CD14-positive monocyte (primary cell): ENCODE results near the gene DIAPH2. TPM values are rescaled to one million over a fixed set of nuclear protein-coding genes. Genes with fewer than 3 reads are reported as not detected.
A peak's percentile ranks its signal among the peaks of the same experiment; 100 is the strongest.
"Not testable (repeated sequence)": the region's sequence is repeated elsewhere in the genome, so short reads cannot be mapped to it uniquely, and the experiment has no call there.

Experiments
- DNase-seq, 3 donors: peaks; one replicate each; pipeline ENCODE4 v3.0.0-alpha.2; 2011 to 2022
- H2AFZ ChIP-seq: 2 replicates; pipeline ENCODE4 v1.6.0; 2012; ENCODE audit warnings: mild to moderate bottlenecking, low read depth, low read length, inconsistent platforms; ENCODE audit not compliant: insufficient read depth, poor library complexity, severe bottlenecking
- H3K27ac ChIP-seq, 2 donors: 1 replicate in 1 of 2; 2 replicates in 1 of 2; pipeline ENCODE4 v1.5.1; 2012 to 2013; ENCODE audit warnings: low read length in 2 of 2, control low read depth in 1 of 2, inconsistent platforms in 1 of 2, low read depth in 1 of 2, mild to moderate bottlenecking in 1 of 2
- H3K27me3 ChIP-seq, 2 donors: one replicate each; pipeline versions ENCODE4 v1.6.0 to v1.6.1; 2011 to 2013; ENCODE audit warnings: low read length in 2 of 2; ENCODE audit not compliant: control insufficient read depth in 2 of 2, insufficient read depth in 2 of 2
- H3K36me3 ChIP-seq, 2 donors: replicated peaks in 1 of 2; 1 replicate in 1 of 2; 2 replicates in 1 of 2; pipeline versions ENCODE4 v1.5.1 to v1.6.1; 2012 to 2013; ENCODE audit warnings: low read length in 2 of 2, control low read depth in 1 of 2, inconsistent platforms in 1 of 2, mild to moderate bottlenecking in 1 of 2; ENCODE audit not compliant: insufficient read depth in 2 of 2, control insufficient read depth in 1 of 2
- H3K4me1 ChIP-seq, 2 donors: 1 replicate in 1 of 2; 2 replicates in 1 of 2; pipeline versions ENCODE4 v1.5.1 to v1.6.1; 2012 to 2013; ENCODE audit warnings: low read length in 2 of 2, control low read depth in 1 of 2, inconsistent platforms in 1 of 2, mild to moderate bottlenecking in 1 of 2, moderate library complexity in 1 of 2; ENCODE audit not compliant: insufficient read depth in 2 of 2, control insufficient read depth in 1 of 2
- H3K4me2 ChIP-seq: replicated peaks from 2 replicates; pipeline ENCODE3; 2012; ENCODE audit warnings: low read length, moderate library complexity, mild to moderate bottlenecking; ENCODE audit not compliant: poor library complexity, severe bottlenecking; ENCODE audit errors: extremely low read depth
- H3K4me3 ChIP-seq, 3 experiments: fragments of 200-600 bp in 1 of 3; sonication (generic) in 1 of 3; replicated peaks in 1 of 3; 1 replicate in 2 of 3; 2 replicates in 1 of 3; pipeline ENCODE4 v1.5.1; 2011 to 2013; ENCODE audit warnings: low read length in 3 of 3, mild to moderate bottlenecking in 3 of 3, control low read depth in 2 of 3, low read depth in 2 of 3, inconsistent platforms in 1 of 3, moderate library complexity in 1 of 3
- H3K79me2 ChIP-seq: 2 replicates; pipeline ENCODE4 v1.6.0; 2012; ENCODE audit warnings: mild to moderate bottlenecking, control low read depth, inconsistent platforms, low read length, moderate library complexity; ENCODE audit not compliant: insufficient read depth
- H3K9ac ChIP-seq: 2 replicates; pipeline ENCODE4 v1.6.0; 2017; ENCODE audit warnings: low read length, mild to moderate bottlenecking; ENCODE audit not compliant: insufficient read depth, poor library complexity, severe bottlenecking
- H3K9me3 ChIP-seq, 2 donors: replicated peaks in 1 of 2; 1 replicate in 1 of 2; 2 replicates in 1 of 2; pipeline versions ENCODE4 v1.5.1 to v1.6.1; 2012 to 2013; ENCODE audit warnings: low read length in 2 of 2, control low read depth in 1 of 2; ENCODE audit not compliant: control insufficient read depth in 1 of 2, insufficient read depth in 1 of 2
- H4K20me1 ChIP-seq: 2 replicates; pipeline ENCODE4 v1.6.0; 2012; ENCODE audit warnings: mild to moderate bottlenecking, low read length, control low read depth, moderate library complexity; ENCODE audit not compliant: insufficient read depth
- H3K27ac Mint-ChIP-seq, 7 donors: one replicate each; pipeline ENCODE4 v1.8.0; 2020; ENCODE audit warnings: mild to moderate bottlenecking in 7 of 7, mixed read lengths in 7 of 7, moderate library complexity in 6 of 7, inconsistent platforms in 2 of 7
- H3K27me3 Mint-ChIP-seq, 3 donors: one replicate each; pipeline ENCODE4 v1.8.0; 2021 to 2022; ENCODE audit warnings: low read depth in 3 of 3, mild to moderate bottlenecking in 3 of 3, mixed read lengths in 3 of 3, moderate library complexity in 3 of 3, inconsistent platforms in 1 of 3
- H3K36me3 Mint-ChIP-seq, 2 donors: one replicate each; pipeline ENCODE4 v1.8.0; 2020; ENCODE audit warnings: mixed read lengths in 2 of 2, inconsistent platforms in 1 of 2, mild to moderate bottlenecking in 1 of 2
- H3K4me1 Mint-ChIP-seq: one replicate; pipeline ENCODE4 v1.8.0; 2020; ENCODE audit warnings: mild to moderate bottlenecking, mixed read lengths
- H3K4me3 Mint-ChIP-seq, 2 donors: one replicate each; pipeline ENCODE4 v1.8.0; 2020; ENCODE audit warnings: mild to moderate bottlenecking in 2 of 2, mixed read lengths in 2 of 2, moderate library complexity in 1 of 2
- H3K9me3 Mint-ChIP-seq, 7 donors: one replicate each; pipeline ENCODE4 v1.8.0; 2020 to 2022; ENCODE audit warnings: mixed read lengths in 7 of 7, mild to moderate bottlenecking in 6 of 7, moderate library complexity in 6 of 7, inconsistent platforms in 2 of 7
- CTCF ChIP-seq: fragments of 200-600 bp; IDR thresholded peaks from one replicate; pipeline ENCODE4 v1.8.0; 2022; ENCODE audit warnings: antibody characterized with exemption, mild to moderate bottlenecking
- WGBS: methylation state at CpG from one replicate; pipeline ENCODE4 v1.1.5; 2013; ENCODE audit warnings: missing lambda C conversion rate; ENCODE audit not compliant: insufficient coverage; 5-methylcytosine and 5-hydroxymethylcytosine counted together
- intact Hi-C, 2 donors: fragments of 100-400 bp; cut with micrococcal nuclease; formaldehyde crosslinking; loops; one replicate each; pipeline versions ENCODE4 v1.15.0 to v1.15.1; 2023
- polyA plus RNA-seq, 3 donors: library from polyadenylated mRNA; depleted of rRNA in 1 of 3; unstranded in 2 of 3; stranded (reverse) in 1 of 3; fragments of 300-500 nt in 2 of 3; fragments of >200 nt in 1 of 3; fragmentation: Illumina TruSeq in 2 of 3; gene quantifications; 1 replicate in 2 of 3; 2 replicates in 1 of 3; pipeline ENCODE4 v1.2.3, GENCODE V29; 2012 to 2021

The DIAPH2 gene
- polyA plus RNA-seq, 3 donors: 9.5 to 20.5 (median 11.4) TPM

DNA sequence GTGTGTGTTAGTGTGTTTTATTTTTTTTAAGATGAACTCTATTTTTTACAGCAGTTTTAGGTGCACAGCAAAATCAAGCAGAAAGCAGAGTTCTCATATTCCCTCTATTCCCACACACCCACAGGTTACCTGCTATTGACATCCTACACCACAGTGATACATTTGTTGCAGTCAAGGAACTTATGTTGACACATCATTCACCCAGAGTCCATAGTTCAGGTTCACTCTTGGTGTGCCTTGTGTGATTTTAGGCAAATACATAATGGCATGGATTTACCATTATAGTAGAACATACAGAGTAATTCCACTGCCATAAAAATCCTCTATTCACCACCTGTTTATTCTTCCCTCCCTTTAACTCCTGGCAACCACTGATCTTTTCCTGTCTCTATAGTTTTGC, 28.7 kb downstream of the DIAPH2 start:
- Histone ChIP-seq H3K9me3 (no peaks in the 10 kb centered on the region), H3K27ac (no peak overlapping the region), H3K27me3 (no peaks in the 10 kb centered on the region), H3K4me2 (no peak overlapping the region), H3K4me3 (no peak overlapping the region), H3K36me3 (no peaks in the 10 kb centered on the region), H3K4me1 (peaks cover 7 to 10% of the 10 kb centered on the region in 2 donors), H2AFZ (no peak overlapping the region), H3K79me2 (peaks cover 94% of the 10 kb centered on the region), H3K9ac (no peak overlapping the region), H4K20me1 (peaks cover 58% of the 10 kb centered on the region)
- no peak overlapping the region for H3K4me3 Mint-ChIP-seq
- H3K27me3 Mint-ChIP-seq: peaks cover 0 to 3% (median 0%) of the 10 kb centered on the region in 3 donors
- peaks cover 26% of the 10 kb centered on the region for H3K4me1 Mint-ChIP-seq
- no peak overlapping the region for H3K27ac Mint-ChIP-seq
- intact Hi-C loops: no loop called here
- no peaks in the 10 kb centered on the region for H3K9me3 Mint-ChIP-seq
- TF ChIP-seq CTCF: no peak
- peaks cover 0 to 2% of the 10 kb centered on the region in 2 donors for H3K36me3 Mint-ChIP-seq
- DNase-seq: no peak

DNA sequence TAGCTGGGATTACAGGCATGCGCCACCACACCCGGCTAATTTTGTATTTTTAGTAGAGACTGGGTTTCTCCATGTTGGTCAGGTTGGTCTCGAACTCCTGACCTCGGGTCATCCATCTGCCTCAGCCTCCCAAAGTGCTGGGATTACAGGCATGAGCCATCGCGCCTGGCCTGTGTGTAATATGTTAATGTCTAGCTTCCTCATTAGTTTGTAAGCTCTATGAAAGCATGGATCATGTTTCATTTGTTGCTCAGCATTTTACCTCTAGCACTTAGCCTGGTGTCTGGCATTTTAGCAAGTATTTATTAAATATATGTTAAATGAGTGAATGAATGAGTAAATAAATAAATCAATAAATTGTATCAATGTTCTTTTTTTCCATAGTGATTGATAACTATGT, 29.8 kb downstream of the DIAPH2 start:
- Histone ChIP-seq H4K20me1 (peaks cover 51% of the 10 kb centered on the region), H3K79me2 (peaks cover 94% of the 10 kb centered on the region)
- H3K27ac ChIP-seq, H3K27me3 ChIP-seq, H2AFZ ChIP-seq, H3K36me3 Mint-ChIP-seq, H3K27me3 Mint-ChIP-seq, H3K4me3 ChIP-seq, H3K4me3 Mint-ChIP-seq, DNase-seq, H3K9ac ChIP-seq, H3K4me1 ChIP-seq, H3K36me3 ChIP-seq, H3K9me3 Mint-ChIP-seq, H3K4me2 ChIP-seq, intact Hi-C loops, H3K9me3 ChIP-seq: not testable (repeated sequence)
- no CpG with 5 or more reads among the region's 6 CpGs for WGBS
- Mint-ChIP-seq H3K4me1 (peaks cover 25% of the 10 kb centered on the region), H3K27ac (peak overlapping the region in 1 of 7 donors; percentile 26)
